Measurements from ENCODE around the gene LDHD. TPM values are rescaled to one million over a fixed set of nuclear protein-coding genes. Genes with fewer than 3 reads are reported as not detected.
A peak's percentile ranks its signal among the peaks of the same experiment; 100 is the strongest.

The LDHD gene
- total and polyA plus RNA-seq, 3 experiments from 2014 or later = 0.10 TPM; not detected in 2

- CTCF ChIA-PET = interaction anchor here (1.0 to 2.0 kb wide), 4 partner anchors 9 to 300 kb away, joined by 3 to 10 read pairs (median 5); partner anchors contain the start of genes WDR59 and ZNRF1
- H3K4me1 Mint-ChIP-seq = peaks cover 23 to 26% (median 24%) of the 10 kb centered on the region in 3 donors
- H3K36me3 Mint-ChIP-seq = no peaks in the 10 kb centered on the region
- Histone ChIP-seq H3K27me3 (ENCODE audit: insufficient read depth, low read length, poor library complexity, severe bottlenecking) (no peaks in the 10 kb centered on the region), H3K9me3 (ENCODE audit: low read length) (no peaks in the 10 kb centered on the region), H3K36me3 (ENCODE audit: insufficient read depth, low read length) (no peaks in the 10 kb centered on the region), H3K4me1 (ENCODE audit: insufficient read depth, low read length) (peaks cover 31% of the 10 kb centered on the region), H3K27ac (ENCODE audit: low read depth, low read length) (no peak overlapping the region), H3K4me3 (ENCODE audit: low read length) (no peak overlapping the region)
- DNase-seq = no peak
- no peak overlapping the region for H3K4me3 Mint-ChIP-seq
- H3K27ac Mint-ChIP-seq = no peak overlapping the region
- H3K27me3 Mint-ChIP-seq = peaks cover 0 to 9% of the 10 kb centered on the region in 2 donors
- POLR2A ChIA-PET = no interaction called here
- no peaks in the 10 kb centered on the region for H3K9me3 Mint-ChIP-seq
Observed at GRCh38 chr16:75113541-75114121, 2.9 kb downstream of the LDHD start.

- no peak for DNase-seq
- ChIA-PET CTCF (interaction anchor here (1.0 to 4.1 kb wide), 7 partner anchors 9 to 299 kb away, joined by 3 to 31 read pairs (median 7); partner anchors contain the start of genes WDR59 and ZNRF1), POLR2A (no interaction called here)
- no peak overlapping the region for H3K27ac ChIP-seq (ENCODE audit: low read depth, low read length)
- no peaks in the 10 kb centered on the region for H3K36me3 ChIP-seq (ENCODE audit: insufficient read depth, low read length)
- no peaks in the 10 kb centered on the region for H3K9me3 Mint-ChIP-seq
- peaks cover 28 to 30% (median 29%) of the 10 kb centered on the region in 3 donors for H3K4me1 Mint-ChIP-seq
- H3K4me3 ChIP-seq (ENCODE audit: low read length) = no peak overlapping the region
- H3K27ac Mint-ChIP-seq = peak overlapping the region in 1 of 8 donors; percentile 51
- H3K27me3 Mint-ChIP-seq = peaks cover 0 to 9% of the 10 kb centered on the region in 2 donors
- H3K4me3 Mint-ChIP-seq = no peak overlapping the region
- no peaks in the 10 kb centered on the region for H3K36me3 Mint-ChIP-seq
- H3K4me1 ChIP-seq (ENCODE audit: insufficient read depth, low read length) = peaks cover 32% of the 10 kb centered on the region
- no peaks in the 10 kb centered on the region for H3K9me3 ChIP-seq (ENCODE audit: low read length)
- no peaks in the 10 kb centered on the region for H3K27me3 ChIP-seq (ENCODE audit: insufficient read depth, low read length, poor library complexity, severe bottlenecking)
Observed at GRCh38 chr16:75112734-75113491, 3.7 kb downstream of the LDHD start.

GRCh38 chr16:75111961-75112733 is 4.4 kb downstream of the LDHD start:
- Mint-ChIP-seq H3K4me3 (no peak overlapping the region), H3K27me3 (peaks cover 0 to 9% of the 10 kb centered on the region in 2 donors), H3K27ac (peak overlapping the region in 4 of 8 donors; percentile 29 to 51 (median 36)), H3K9me3 (no peaks in the 10 kb centered on the region), H3K4me1 (peaks cover 28 to 31% (median 29%) of the 10 kb centered on the region in 3 donors), H3K36me3 (no peaks in the 10 kb centered on the region)
- peaks cover 32% of the 10 kb centered on the region for H3K4me1 ChIP-seq (ENCODE audit: insufficient read depth, low read length)
- no peaks in the 10 kb centered on the region for H3K9me3 ChIP-seq (ENCODE audit: low read length)
- ChIA-PET POLR2A (interaction anchor here (1.5 kb wide), 1 partner anchor 114 kb away, joined by 9 read pairs; the partner anchor contains the start of gene ZNRF1), CTCF (interaction anchor here (0.8 to 4.1 kb wide), 38 partner anchors 10 to 411 kb away, joined by 3 to 31 read pairs (median 5); partner anchors contain the start of genes WDR59 and ZNRF1)
- H3K36me3 ChIP-seq (ENCODE audit: insufficient read depth, low read length) = no peaks in the 10 kb centered on the region
- no peak overlapping the region for H3K27ac ChIP-seq (ENCODE audit: low read depth, low read length)
- no peaks in the 10 kb centered on the region for H3K27me3 ChIP-seq (ENCODE audit: insufficient read depth, low read length, poor library complexity, severe bottlenecking)
- DNase-seq = no peak
- H3K4me3 ChIP-seq (ENCODE audit: low read length) = no peak overlapping the region

GRCh38 chr16:75111514-75111940 is 5.1 kb downstream of the LDHD start:
- Mint-ChIP-seq H3K4me1 (peaks cover 28 to 31% (median 29%) of the 10 kb centered on the region in 3 donors), H3K27ac (peak overlapping the region in 5 of 8 donors; percentile 17 to 88 (median 83)), H3K27me3 (peaks cover 0 to 9% of the 10 kb centered on the region in 2 donors), H3K36me3 (no peaks in the 10 kb centered on the region), H3K9me3 (no peaks in the 10 kb centered on the region), H3K4me3 (no peak overlapping the region)
- Histone ChIP-seq H3K27ac (ENCODE audit: low read depth, low read length) (no peak overlapping the region), H3K36me3 (ENCODE audit: insufficient read depth, low read length) (no peaks in the 10 kb centered on the region), H3K4me1 (ENCODE audit: insufficient read depth, low read length) (peaks cover 32% of the 10 kb centered on the region), H3K9me3 (ENCODE audit: low read length) (no peaks in the 10 kb centered on the region), H3K27me3 (ENCODE audit: insufficient read depth, low read length, poor library complexity, severe bottlenecking) (no peaks in the 10 kb centered on the region), H3K4me3 (ENCODE audit: low read length) (no peak overlapping the region)
- ChIA-PET CTCF (interaction anchor here (0.8 to 4.1 kb wide), 45 partner anchors 10 to 410 kb away, joined by 3 to 31 read pairs (median 5); partner anchors contain the start of genes WDR59 and ZNRF1), POLR2A (interaction anchor here (0.5 to 1.5 kb wide), 3 partner anchors 79 to 127 kb away, joined by 3 to 9 read pairs (median 3); partner anchors contain the start of genes WDR59 and ZNRF1)
- DNase-seq = no peak

- peak; percentile 67 to 85 (median 71) for DNase-seq
- Mint-ChIP-seq H3K36me3 (no peaks in the 10 kb centered on the region), H3K27ac (peak overlapping the region in 6 of 8 donors; percentile 68 to 96 (median 85)), H3K9me3 (no peaks in the 10 kb centered on the region), H3K4me3 (peak overlapping the region in 5 of 7 donors; percentile 32 to 66 (median 50)), H3K4me1 (peaks cover 28 to 31% (median 29%) of the 10 kb centered on the region in 3 donors), H3K27me3 (peaks cover 0 to 9% of the 10 kb centered on the region in 2 donors)
- H3K36me3 ChIP-seq (ENCODE audit: insufficient read depth, low read length) = no peaks in the 10 kb centered on the region
- ChIA-PET CTCF (interaction anchor here (0.6 to 4.1 kb wide), 48 partner anchors 9 to 409 kb away, joined by 3 to 31 read pairs (median 4); partner anchors contain the start of genes WDR59 and ZNRF1), POLR2A (interaction anchor here (0.5 to 1.5 kb wide), 3 partner anchors 78 to 126 kb away, joined by 3 to 9 read pairs (median 3); partner anchors contain the start of genes WDR59 and ZNRF1)
- H3K9me3 ChIP-seq (ENCODE audit: low read length) = no peaks in the 10 kb centered on the region
- no peaks in the 10 kb centered on the region for H3K27me3 ChIP-seq (ENCODE audit: insufficient read depth, low read length, poor library complexity, severe bottlenecking)
- H3K4me1 ChIP-seq (ENCODE audit: insufficient read depth, low read length) = peaks cover 32% of the 10 kb centered on the region
- H3K4me3 ChIP-seq (ENCODE audit: low read length) = peak overlapping the region; percentile 15
- no peak overlapping the region for H3K27ac ChIP-seq (ENCODE audit: low read depth, low read length)
Observed at GRCh38 chr16:75110637-75111513, 5.7 kb downstream of the LDHD start.

- H3K4me1 Mint-ChIP-seq = peaks cover 29 to 36% (median 30%) of the 10 kb centered on the region in 3 donors
- DNase-seq = no peak
Observed at GRCh38 chr16:75109732-75110243, 6.8 kb downstream of the LDHD start.

More at GRCh38 chr16:75109732-75110243, 6.8 kb downstream of the LDHD start:
- H3K4me3 ChIP-seq (ENCODE audit: low read length) = no peak overlapping the region
- H3K9me3 Mint-ChIP-seq = no peaks in the 10 kb centered on the region
- H3K36me3 Mint-ChIP-seq = no peaks in the 10 kb centered on the region
- H3K9me3 ChIP-seq (ENCODE audit: low read length) = no peaks in the 10 kb centered on the region
- H3K4me3 Mint-ChIP-seq = peak overlapping the region in 3 of 7 donors; percentile 6 to 55 (median 55)
- H3K36me3 ChIP-seq (ENCODE audit: insufficient read depth, low read length) = no peaks in the 10 kb centered on the region
- POLR2A ChIA-PET = interaction anchor here (2.0 kb wide), 1 partner anchor 111 kb away, joined by 11 read pairs; the partner anchor contains the start of gene ZNRF1
- H3K27me3 ChIP-seq (ENCODE audit: insufficient read depth, low read length, poor library complexity, severe bottlenecking) = no peaks in the 10 kb centered on the region
- H3K4me1 ChIP-seq (ENCODE audit: insufficient read depth, low read length) = peaks cover 32% of the 10 kb centered on the region
- peak overlapping the region in 5 of 8 donors; percentile 30 to 87 (median 68) for H3K27ac Mint-ChIP-seq
- CTCF ChIA-PET = interaction anchor here (0.9 to 4.1 kb wide), 10 partner anchors 12 to 400 kb away, joined by 3 to 27 read pairs (median 4); partner anchors contain the start of gene ZNRF1
- H3K27ac ChIP-seq (ENCODE audit: low read depth, low read length) = no peak overlapping the region
- H3K27me3 Mint-ChIP-seq = peaks cover 0 to 9% of the 10 kb centered on the region in 2 donors
